RWPE2 (cell line): ENCODE measurements around the gene CRYBG1.
A peak's percentile ranks its signal among the peaks of the same experiment; 100 is the strongest.

Source experiments
- ATAC-seq: fragments of 200-7000 bp; cut with Tn5 transposase; 3 replicates; pipeline ENCODE4 v1.9.1; 2021; ENCODE audit warnings: low read depth
- DNase-seq: peaks from one replicate; pipeline ENCODE4 v3.0.0-alpha.2; 2020; ENCODE audit warnings: low spot score
- H3K27ac ChIP-seq: fragments of 450-650 bp; 2 replicates; pipeline ENCODE4 v1.5.1; 2017; ENCODE audit warnings: mild to moderate bottlenecking; ENCODE audit not compliant: poor library complexity, severe bottlenecking
- H3K27me3 ChIP-seq: fragments of 250-450 bp; sonication (Bioruptor Pico); 2 replicates; pipeline ENCODE4 v1.5.1; 2021; ENCODE audit warnings: mild to moderate bottlenecking, moderate library complexity; ENCODE audit not compliant: insufficient read depth, poor library complexity, severe bottlenecking
- H3K36me3 ChIP-seq: fragments of 250-450 bp; sonication (Bioruptor Pico); 2 replicates; pipeline ENCODE4 v1.5.1; 2020; ENCODE audit warnings: low read depth, mild to moderate bottlenecking, moderate library complexity
- H3K4me1 ChIP-seq: fragments of 250-450 bp; sonication (Bioruptor Pico); 2 replicates; pipeline ENCODE4 v1.5.1; 2021; ENCODE audit warnings: mild to moderate bottlenecking, moderate library complexity; ENCODE audit not compliant: insufficient read depth, poor library complexity, severe bottlenecking
- H3K4me3 ChIP-seq: fragments of 250-450 bp; sonication (Bioruptor Pico); 2 replicates; pipeline ENCODE4 v1.5.1; 2021; ENCODE audit warnings: mild to moderate bottlenecking, moderate library complexity; ENCODE audit not compliant: severe bottlenecking
- H3K9me3 ChIP-seq: fragments of 250-450 bp; sonication (Bioruptor Pico); 2 replicates; pipeline ENCODE4 v1.5.1; 2021; ENCODE audit warnings: mild to moderate bottlenecking, moderate library complexity; ENCODE audit not compliant: severe bottlenecking
- CTCF ChIP-seq: fragments of 450-650 bp; IDR thresholded peaks from one replicate; pipeline ENCODE4 v1.5.1; 2017; ENCODE audit warnings: mild to moderate bottlenecking, moderate library complexity; ENCODE audit not compliant: poor library complexity, severe bottlenecking

Gene CRYBG1

GRCh38 chr6:106426250-106426970 is 65.9 kb downstream of the CRYBG1 start:
- Histone ChIP-seq H3K4me3 (no peak overlapping the region), H3K36me3 (no peaks in the 10 kb centered on the region), H3K9me3 (no peaks in the 10 kb centered on the region), H3K4me1 (peaks cover 6% of the 10 kb centered on the region), H3K27me3 (no peaks in the 10 kb centered on the region), H3K27ac (no peak overlapping the region)
- no peak for TF ChIP-seq CTCF
- ATAC-seq, result no peak
- DNase-seq, result no peak

DNA sequence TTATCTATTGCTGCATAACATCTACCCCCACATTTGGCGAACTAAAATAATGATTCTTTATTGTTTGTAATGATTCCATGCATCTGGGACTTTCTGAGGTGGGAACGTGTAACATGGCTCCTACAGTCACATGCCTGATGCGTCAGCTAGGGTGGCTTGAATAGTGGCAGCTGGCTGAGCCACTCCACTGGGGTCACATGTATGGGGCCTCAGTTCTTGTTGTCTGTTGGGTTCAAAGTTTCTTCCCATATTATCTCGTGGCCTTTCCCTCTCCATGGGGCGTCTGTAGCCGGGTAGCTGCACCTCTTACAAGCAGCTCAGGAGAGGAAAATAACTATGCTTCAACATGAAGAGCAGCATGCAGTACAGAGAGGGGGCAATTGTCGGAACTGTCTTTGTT is 69.9 kb downstream of the CRYBG1 start:
- H3K27me3 ChIP-seq, result no peaks in the 10 kb centered on the region
- no peak overlapping the region for H3K27ac ChIP-seq
- no peak overlapping the region for H3K4me3 ChIP-seq
- TF ChIP-seq CTCF, result no peak
- H3K36me3 ChIP-seq, result no peaks in the 10 kb centered on the region
- DNase-seq (no peak), ATAC-seq (no peak)
- H3K9me3 ChIP-seq, result no peaks in the 10 kb centered on the region
- H3K4me1 ChIP-seq, result peaks cover 7% of the 10 kb centered on the region

- Histone ChIP-seq H3K9me3 (no peaks in the 10 kb centered on the region), H3K36me3 (no peaks in the 10 kb centered on the region), H3K27me3 (no peaks in the 10 kb centered on the region), H3K4me1 (peaks cover 7% of the 10 kb centered on the region), H3K27ac (no peak overlapping the region), H3K4me3 (no peak overlapping the region)
- DNase-seq (no peak), ATAC-seq (no peak)
- TF ChIP-seq CTCF, result no peak
Measured at GRCh38 chr6:106431405-106431804, 70.9 kb downstream of the CRYBG1 start.

- Histone ChIP-seq H3K9me3 (no peaks in the 10 kb centered on the region), H3K36me3 (no peaks in the 10 kb centered on the region), H3K27ac (no peak overlapping the region), H3K4me3 (no peak overlapping the region), H3K27me3 (no peaks in the 10 kb centered on the region), H3K4me1 (peaks cover 7% of the 10 kb centered on the region)
- no peak for DNase-seq
- no peak for TF ChIP-seq CTCF
- peak; percentile 50; the same call in 2 of the 3 replicates for ATAC-seq
Measured at GRCh38 chr6:106431972-106432371, 71.5 kb downstream of the CRYBG1 start.

- H3K27ac ChIP-seq, result no peak overlapping the region
- H3K4me3 ChIP-seq, result no peak overlapping the region
- no peaks in the 10 kb centered on the region for H3K9me3 ChIP-seq
- no peak for TF ChIP-seq CTCF
- ATAC-seq, result no peak
- H3K36me3 ChIP-seq, result no peaks in the 10 kb centered on the region
- H3K4me1 ChIP-seq, result peaks cover 16% of the 10 kb centered on the region
- DNase-seq, result no peak
- no peaks in the 10 kb centered on the region for H3K27me3 ChIP-seq
Measured at GRCh38 chr6:106434530-106434929, 74.0 kb downstream of the CRYBG1 start.
